Astrocyte of the spinal cord (primary cell): ENCODE data around the gene RASGEF1B.
"Not testable (repeated sequence)": the region's sequence is repeated elsewhere in the genome, so short reads cannot be mapped to it uniquely, and the experiment has no call there.

Experiments
- DNase-seq: peaks from one replicate; pipeline ENCODE4 v3.0.0; 2011; ENCODE audit warnings: low read depth, low spot score
- H3K4me3 ChIP-seq: 2 replicates; pipeline ENCODE4 v1.5.1; 2011; ENCODE audit warnings: low read depth, mild to moderate bottlenecking, low read length, moderate library complexity
- CTCF ChIP-seq: IDR thresholded peaks from 2 replicates; pipeline ENCODE4 v1.5.1; 2012; ENCODE audit warnings: low read depth, mild to moderate bottlenecking, low read length, inconsistent platforms
- in situ Hi-C: cut with HindIII; loops from 2 replicates; pipeline ENCODE4 v1.10.0; 2017; ENCODE audit warnings: low sequenced_read_pairs

The RASGEF1B gene

GRCh38 chr4:81491943-81492342 is 20.2 kb upstream of the RASGEF1B start:
- peak; percentile 4 for DNase-seq
- no peak overlapping the region for H3K4me3 ChIP-seq
- in situ Hi-C loops, result no loop called here
- no peak for TF ChIP-seq CTCF

GRCh38 chr4:81490403-81491160 is 18.9 kb upstream of the RASGEF1B start:
- no peak for DNase-seq
- TF ChIP-seq CTCF, result no peak
- in situ Hi-C loops, result no loop called here
- no peak overlapping the region for H3K4me3 ChIP-seq

- in situ Hi-C loops, result no loop called here
- DNase-seq, result no peak
- no peak for TF ChIP-seq CTCF
- H3K4me3 ChIP-seq, result no peak overlapping the region
Measured at GRCh38 chr4:81486502-81486901, 14.8 kb upstream of the RASGEF1B start.

- in situ Hi-C loops, result no loop called here
- no peak for TF ChIP-seq CTCF
- H3K4me3 ChIP-seq, result no peak overlapping the region
- DNase-seq, result no peak
Measured at GRCh38 chr4:81485310-81485980, 13.7 kb upstream of the RASGEF1B start.

GRCh38 chr4:81482326-81482725 is 10.6 kb upstream of the RASGEF1B start:
- H3K4me3 ChIP-seq, result no peak overlapping the region
- DNase-seq, result no peak
- in situ Hi-C loops, result no loop called here
- no peak for TF ChIP-seq CTCF

- DNase-seq, result no peak
- no peak overlapping the region for H3K4me3 ChIP-seq
- TF ChIP-seq CTCF, result no peak
- in situ Hi-C loops, result no loop called here
Measured at GRCh38 chr4:81481151-81481550, 9.4 kb upstream of the RASGEF1B start.

- in situ Hi-C loops, H3K4me3 ChIP-seq, DNase-seq: not testable (repeated sequence)
Measured at GRCh38 chr4:81479573-81479972, 7.9 kb upstream of the RASGEF1B start.

- peak; percentile 22 for DNase-seq
- H3K4me3 ChIP-seq, in situ Hi-C loops: not testable (repeated sequence)
Measured at GRCh38 chr4:81473331-81474265, 1.9 kb upstream of the RASGEF1B start.
